Measurements from ENCODE around the gene IP6K3.

GRCh38 chr6:33787954-33788693 lies 41.4 kb upstream of the IP6K3 start:
- TF ChIP-seq CTCF (IDR thresholded peaks at IDR 0.05; ENCODE audit: low read depth, low read length): no peak
- no peak for TF ChIP-seq EZH2phosphoT487 (IDR thresholded peaks at IDR 0.05; ENCODE audit: low read depth)

All from OCI-LY3 (cell line).